Measurements from ENCODE around the gene RICTOR.

Gene RICTOR

GRCh38 chr5:39100301-39100850 is 26.2 kb upstream of the RICTOR start:
- no peak for DNase-seq (ENCODE audit: low read depth in 2 of 2)

- DNase-seq (ENCODE audit: low read depth in 2 of 2): no peak
These were observed 25.6 kb upstream of the RICTOR start for GRCh38 chr5:39099831-39100230.

- DNase-seq (ENCODE audit: low read depth in 2 of 2): no peak
These were observed 19.2 kb upstream of the RICTOR start for GRCh38 chr5:39093352-39093751.

- no peak for DNase-seq (ENCODE audit: low read depth in 2 of 2)
These were observed 18.6 kb upstream of the RICTOR start for GRCh38 chr5:39092581-39093351.

- DNase-seq (ENCODE audit: low read depth in 2 of 2): no peak
These were observed 17.9 kb upstream of the RICTOR start for GRCh38 chr5:39091940-39092580.

GRCh38 chr5:39083968-39084367 is 9.8 kb upstream of the RICTOR start:
- no peak for DNase-seq (ENCODE audit: low read depth in 2 of 2)

GRCh38 chr5:39082995-39083394 is 8.8 kb upstream of the RICTOR start:
- DNase-seq (ENCODE audit: low read depth in 2 of 2): no peak

- DNase-seq (ENCODE audit: low read depth in 2 of 2): no peak
These were observed 6.5 kb upstream of the RICTOR start for GRCh38 chr5:39080597-39081204.

GRCh38 chr5:39080168-39080567 is 6.0 kb upstream of the RICTOR start:
- DNase-seq (ENCODE audit: low read depth in 2 of 2): no peak

- no peak for DNase-seq (ENCODE audit: low read depth in 2 of 2)
These were observed 4.9 kb upstream of the RICTOR start for GRCh38 chr5:39079147-39079546.

GRCh38 chr5:39076757-39077728 is 2.8 kb upstream of the RICTOR start:
- no peak for DNase-seq (ENCODE audit: low read depth in 2 of 2)

- no peak for DNase-seq (ENCODE audit: low read depth in 2 of 2)
These were observed 2.0 kb upstream of the RICTOR start for GRCh38 chr5:39076101-39076756.

- no peak for DNase-seq (ENCODE audit: low read depth in 2 of 2)
These were observed 507 bp downstream of the RICTOR start for GRCh38 chr5:39073767-39074016.

- peak in 1 of 2 donors; percentile 9 for DNase-seq (ENCODE audit: low read depth in 2 of 2)
These were observed 1.1 kb downstream of the RICTOR start for GRCh38 chr5:39072925-39073766.

GRCh38 chr5:39068099-39068498 is 6.1 kb downstream of the RICTOR start:
- DNase-seq (ENCODE audit: low read depth in 2 of 2): no peak

- DNase-seq (ENCODE audit: low read depth in 2 of 2): no peak
These were observed 9.7 kb downstream of the RICTOR start for GRCh38 chr5:39064450-39064849.

GRCh38 chr5:39063037-39063436 is 11.2 kb downstream of the RICTOR start:
- DNase-seq (ENCODE audit: low read depth in 2 of 2): no peak

GRCh38 chr5:39062530-39062929 is 11.7 kb downstream of the RICTOR start:
- DNase-seq (ENCODE audit: low read depth in 2 of 2): no peak

GRCh38 chr5:39062104-39062503 is 12.1 kb downstream of the RICTOR start:
- no peak for DNase-seq (ENCODE audit: low read depth in 2 of 2)

GRCh38 chr5:39059064-39059463 is 15.1 kb downstream of the RICTOR start:
- no peak for DNase-seq (ENCODE audit: low read depth in 2 of 2)
